Measurements from ENCODE around the gene PDIA3. TPM values are rescaled to one million over a fixed set of nuclear protein-coding genes. Genes with fewer than 3 reads are reported as not detected.

Gene PDIA3
- total and polyA plus RNA-seq, 2 of the 13 experiments (the other 11 are each of a cell fraction or from before 2014, with no cell fraction given): 238 to 433 TPM

DNA sequence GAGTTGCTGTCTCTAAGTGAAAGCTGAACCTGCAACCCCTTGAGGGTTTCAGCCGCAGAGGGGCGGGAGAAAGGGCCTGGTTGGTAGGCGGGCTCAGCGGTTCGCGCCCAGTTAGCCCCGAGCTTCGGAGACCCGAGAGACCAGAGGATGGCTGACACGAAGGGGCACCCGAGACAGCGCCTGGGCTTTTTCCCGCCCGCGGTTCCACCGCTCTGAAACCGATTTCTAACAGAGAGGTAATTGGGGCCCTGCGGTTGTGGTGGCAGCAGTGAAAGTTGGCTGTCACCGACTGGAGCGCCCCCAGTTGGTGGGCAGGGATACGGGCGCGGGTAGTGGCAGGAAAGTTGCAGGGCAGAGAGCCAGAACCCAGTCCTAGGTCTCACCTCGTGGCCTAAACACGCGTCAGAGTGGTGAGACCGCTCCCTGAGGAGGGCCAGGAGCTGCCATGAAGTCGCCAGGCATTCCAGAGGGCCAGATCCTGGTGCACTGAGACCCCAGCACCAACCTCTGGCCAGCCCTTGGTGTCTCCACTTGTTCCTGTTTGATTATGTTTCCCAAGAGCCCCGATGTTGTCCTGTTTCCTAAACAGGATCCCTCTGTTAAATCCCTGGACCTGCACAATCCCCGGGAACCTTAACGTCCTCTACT lies 31.2 kb downstream of the PDIA3 start (continued):
- TF ChIP-seq, protein P1, sequence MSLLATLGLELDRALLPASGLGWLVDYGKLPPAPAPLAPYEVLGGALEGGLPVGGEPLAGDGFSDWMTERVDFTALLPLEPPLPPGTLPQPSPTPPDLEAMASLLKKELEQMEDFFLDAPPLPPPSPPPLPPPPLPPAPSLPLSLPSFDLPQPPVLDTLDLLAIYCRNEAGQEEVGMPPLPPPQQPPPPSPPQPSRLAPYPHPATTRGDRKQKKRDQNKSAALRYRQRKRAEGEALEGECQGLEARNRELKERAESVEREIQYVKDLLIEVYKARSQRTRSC (CRISPR knock-in tag; IDR thresholded peaks at IDR 0.05; ENCODE audit: low read depth): no peak
- TF ChIP-seq ZNF775 (CRISPR knock-in tag; IDR thresholded peaks at IDR 0.05; ENCODE audit: borderline replicate concordance): no peak; the same call in 1 of the 2 replicates
- peak; percentile 71 for TF ChIP-seq ZNF891 (CRISPR knock-in tag; IDR thresholded peaks at IDR 0.05)
- peak; percentile 20 for TF ChIP-seq AGO2 (optimal IDR thresholded peaks at IDR 0.05; ENCODE audit: low read depth, low read length)
- TF ChIP-seq CREB1 (IDR thresholded peaks at IDR 0.05): no peak
- no peak for TF ChIP-seq CREB1 (CRISPR knock-in tag; IDR thresholded peaks at IDR 0.05)
- TF ChIP-seq SMAD1 (CRISPR knock-in tag; IDR thresholded peaks at IDR 0.05; ENCODE audit: borderline replicate concordance, low read depth): no peak
- TF ChIP-seq, protein P2, sequence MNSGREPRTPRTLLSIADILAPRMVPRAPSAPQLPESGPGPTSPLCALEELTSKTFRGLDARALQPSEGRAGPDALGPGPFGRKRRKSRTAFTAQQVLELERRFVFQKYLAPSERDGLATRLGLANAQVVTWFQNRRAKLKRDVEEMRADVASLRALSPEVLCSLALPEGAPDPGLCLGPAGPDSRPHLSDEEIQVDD (CRISPR knock-in tag; IDR thresholded peaks at IDR 0.05; ENCODE audit: borderline replicate concordance): no peak
- no peak for TF ChIP-seq ZNF326 (CRISPR knock-in tag; IDR thresholded peaks at IDR 0.05; ENCODE audit: borderline replicate concordance)
- TF ChIP-seq GPN1 (CRISPR knock-in tag; IDR thresholded peaks at IDR 0.05; ENCODE audit: borderline replicate concordance): no peak
- TF ChIP-seq, protein P3, sequence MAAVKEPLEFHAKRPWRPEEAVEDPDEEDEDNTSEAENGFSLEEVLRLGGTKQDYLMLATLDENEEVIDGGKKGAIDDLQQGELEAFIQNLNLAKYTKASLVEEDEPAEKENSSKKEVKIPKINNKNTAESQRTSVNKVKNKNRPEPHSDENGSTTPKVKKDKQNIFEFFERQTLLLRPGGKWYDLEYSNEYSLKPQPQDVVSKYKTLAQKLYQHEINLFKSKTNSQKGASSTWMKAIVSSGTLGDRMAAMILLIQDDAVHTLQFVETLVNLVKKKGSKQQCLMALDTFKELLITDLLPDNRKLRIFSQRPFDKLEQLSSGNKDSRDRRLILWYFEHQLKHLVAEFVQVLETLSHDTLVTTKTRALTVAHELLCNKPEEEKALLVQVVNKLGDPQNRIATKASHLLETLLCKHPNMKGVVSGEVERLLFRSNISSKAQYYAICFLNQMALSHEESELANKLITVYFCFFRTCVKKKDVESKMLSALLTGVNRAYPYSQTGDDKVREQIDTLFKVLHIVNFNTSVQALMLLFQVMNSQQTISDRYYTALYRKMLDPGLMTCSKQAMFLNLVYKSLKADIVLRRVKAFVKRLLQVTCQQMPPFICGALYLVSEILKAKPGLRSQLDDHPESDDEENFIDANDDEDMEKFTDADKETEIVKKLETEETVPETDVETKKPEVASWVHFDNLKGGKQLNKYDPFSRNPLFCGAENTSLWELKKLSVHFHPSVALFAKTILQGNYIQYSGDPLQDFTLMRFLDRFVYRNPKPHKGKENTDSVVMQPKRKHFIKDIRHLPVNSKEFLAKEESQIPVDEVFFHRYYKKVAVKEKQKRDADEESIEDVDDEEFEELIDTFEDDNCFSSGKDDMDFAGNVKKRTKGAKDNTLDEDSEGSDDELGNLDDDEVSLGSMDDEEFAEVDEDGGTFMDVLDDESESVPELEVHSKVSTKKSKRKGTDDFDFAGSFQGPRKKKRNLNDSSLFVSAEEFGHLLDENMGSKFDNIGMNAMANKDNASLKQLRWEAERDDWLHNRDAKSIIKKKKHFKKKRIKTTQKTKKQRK (IDR thresholded peaks at IDR 0.05; ENCODE audit: low read length): no peak
- TF ChIP-seq, protein P4, sequence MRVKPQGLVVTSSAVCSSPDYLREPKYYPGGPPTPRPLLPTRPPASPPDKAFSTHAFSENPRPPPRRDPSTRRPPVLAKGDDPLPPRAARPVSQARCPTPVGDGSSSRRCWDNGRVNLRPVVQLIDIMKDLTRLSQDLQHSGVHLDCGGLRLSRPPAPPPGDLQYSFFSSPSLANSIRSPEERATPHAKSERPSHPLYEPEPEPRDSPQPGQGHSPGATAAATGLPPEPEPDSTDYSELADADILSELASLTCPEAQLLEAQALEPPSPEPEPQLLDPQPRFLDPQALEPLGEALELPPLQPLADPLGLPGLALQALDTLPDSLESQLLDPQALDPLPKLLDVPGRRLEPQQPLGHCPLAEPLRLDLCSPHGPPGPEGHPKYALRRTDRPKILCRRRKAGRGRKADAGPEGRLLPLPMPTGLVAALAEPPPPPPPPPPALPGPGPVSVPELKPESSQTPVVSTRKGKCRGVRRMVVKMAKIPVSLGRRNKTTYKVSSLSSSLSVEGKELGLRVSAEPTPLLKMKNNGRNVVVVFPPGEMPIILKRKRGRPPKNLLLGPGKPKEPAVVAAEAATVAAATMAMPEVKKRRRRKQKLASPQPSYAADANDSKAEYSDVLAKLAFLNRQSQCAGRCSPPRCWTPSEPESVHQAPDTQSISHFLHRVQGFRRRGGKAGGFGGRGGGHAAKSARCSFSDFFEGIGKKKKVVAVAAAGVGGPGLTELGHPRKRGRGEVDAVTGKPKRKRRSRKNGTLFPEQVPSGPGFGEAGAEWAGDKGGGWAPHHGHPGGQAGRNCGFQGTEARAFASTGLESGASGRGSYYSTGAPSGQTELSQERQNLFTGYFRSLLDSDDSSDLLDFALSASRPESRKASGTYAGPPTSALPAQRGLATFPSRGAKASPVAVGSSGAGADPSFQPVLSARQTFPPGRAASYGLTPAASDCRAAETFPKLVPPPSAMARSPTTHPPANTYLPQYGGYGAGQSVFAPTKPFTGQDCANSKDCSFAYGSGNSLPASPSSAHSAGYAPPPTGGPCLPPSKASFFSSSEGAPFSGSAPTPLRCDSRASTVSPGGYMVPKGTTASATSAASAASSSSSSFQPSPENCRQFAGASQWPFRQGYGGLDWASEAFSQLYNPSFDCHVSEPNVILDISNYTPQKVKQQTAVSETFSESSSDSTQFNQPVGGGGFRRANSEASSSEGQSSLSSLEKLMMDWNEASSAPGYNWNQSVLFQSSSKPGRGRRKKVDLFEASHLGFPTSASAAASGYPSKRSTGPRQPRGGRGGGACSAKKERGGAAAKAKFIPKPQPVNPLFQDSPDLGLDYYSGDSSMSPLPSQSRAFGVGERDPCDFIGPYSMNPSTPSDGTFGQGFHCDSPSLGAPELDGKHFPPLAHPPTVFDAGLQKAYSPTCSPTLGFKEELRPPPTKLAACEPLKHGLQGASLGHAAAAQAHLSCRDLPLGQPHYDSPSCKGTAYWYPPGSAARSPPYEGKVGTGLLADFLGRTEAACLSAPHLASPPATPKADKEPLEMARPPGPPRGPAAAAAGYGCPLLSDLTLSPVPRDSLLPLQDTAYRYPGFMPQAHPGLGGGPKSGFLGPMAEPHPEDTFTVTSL (CRISPR knock-in tag; IDR thresholded peaks at IDR 0.05; ENCODE audit: borderline replicate concordance): peak; percentile 68
- TF ChIP-seq ZNF768 (CRISPR knock-in tag; IDR thresholded peaks at IDR 0.05): peak; percentile 42; the same call in 1 of the 2 replicates
- TF ChIP-seq, protein P5, sequence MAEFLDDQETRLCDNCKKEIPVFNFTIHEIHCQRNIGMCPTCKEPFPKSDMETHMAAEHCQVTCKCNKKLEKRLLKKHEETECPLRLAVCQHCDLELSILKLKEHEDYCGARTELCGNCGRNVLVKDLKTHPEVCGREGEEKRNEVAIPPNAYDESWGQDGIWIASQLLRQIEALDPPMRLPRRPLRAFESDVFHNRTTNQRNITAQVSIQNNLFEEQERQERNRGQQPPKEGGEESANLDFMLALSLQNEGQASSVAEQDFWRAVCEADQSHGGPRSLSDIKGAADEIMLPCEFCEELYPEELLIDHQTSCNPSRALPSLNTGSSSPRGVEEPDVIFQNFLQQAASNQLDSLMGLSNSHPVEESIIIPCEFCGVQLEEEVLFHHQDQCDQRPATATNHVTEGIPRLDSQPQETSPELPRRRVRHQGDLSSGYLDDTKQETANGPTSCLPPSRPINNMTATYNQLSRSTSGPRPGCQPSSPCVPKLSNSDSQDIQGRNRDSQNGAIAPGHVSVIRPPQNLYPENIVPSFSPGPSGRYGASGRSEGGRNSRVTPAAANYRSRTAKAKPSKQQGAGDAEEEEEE (CRISPR knock-in tag; IDR thresholded peaks at IDR 0.05; ENCODE audit: borderline replicate concordance): no peak
- TF ChIP-seq NFIC (IDR thresholded peaks at IDR 0.05; ENCODE audit: low read length): no peak
- TF ChIP-seq, protein P6, sequence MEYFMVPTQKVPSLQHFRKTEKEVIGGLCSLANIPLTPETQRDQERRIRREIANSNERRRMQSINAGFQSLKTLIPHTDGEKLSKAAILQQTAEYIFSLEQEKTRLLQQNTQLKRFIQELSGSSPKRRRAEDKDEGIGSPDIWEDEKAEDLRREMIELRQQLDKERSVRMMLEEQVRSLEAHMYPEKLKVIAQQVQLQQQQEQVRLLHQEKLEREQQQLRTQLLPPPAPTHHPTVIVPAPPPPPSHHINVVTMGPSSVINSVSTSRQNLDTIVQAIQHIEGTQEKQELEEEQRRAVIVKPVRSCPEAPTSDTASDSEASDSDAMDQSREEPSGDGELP (IDR thresholded peaks at IDR 0.05; ENCODE audit: borderline replicate concordance, low read depth): no peak

Measured in HepG2 (cell line).